HepG2 (cell line): ENCODE results near the gene ZMIZ1. TPM values are rescaled to one million over a fixed set of nuclear protein-coding genes. Genes with fewer than 3 reads are reported as not detected.

Experiments
- ATAC-seq: fragments of 200-7000 bp; cut with Tn5 transposase; 3 replicates; pipeline ENCODE4 v1.9.1; 2020; ENCODE audit warnings: mild to moderate bottlenecking, moderate library complexity
- BruUV-seq: library from RNA; stranded (reverse); fragments of 400-500 nt; replicated peaks from 2 replicates; lab custom pipeline; 2021; lab: Mats Ljungman, UMichigan
- CTCF ChIA-PET: fragments of 300-600 bp; formaldehyde crosslinking; extraction: SDS; loops from one replicate; lab custom pipeline; 2021; ENCODE audit warnings: low total read pairs, inconsistent platforms, low intra/inter-chr PET ratio; lab: Yijun Ruan, JAX
- POLR2A ChIA-PET: fragments of 350-600 bp; sonication (Branson Sonifier 250); formaldehyde crosslinking; loops from one replicate; lab custom pipeline; 2020; ENCODE audit warnings: antibody characterized with exemption, inconsistent platforms; lab: Yijun Ruan, JAX
- DNase-seq: peaks from one replicate; pipeline ENCODE4 v3.0.0-alpha.2; 2015; ENCODE audit warnings: low spot score
- FAIRE-seq: peaks from 3 replicates; lab custom pipeline; 2011; peaks lifted over from hg19 to GRCh38; lab: Jason Lieb, UNC
- H2AFZ ChIP-seq: one replicate; pipeline ENCODE4 v1.6.1; 2011; ENCODE audit warnings: low read length, inconsistent platforms
- H3K27ac ChIP-seq: fragments of 300-600 bp; 3 replicates; pipeline ENCODE4 v1.8.0; 2011; ENCODE audit warnings: mixed run types, mild to moderate bottlenecking, mixed read lengths, low read length, inconsistent platforms; ENCODE audit not compliant: insufficient read depth; ENCODE audit errors: extremely low read length
- H3K27me3 ChIP-seq, 2 experiments: fragments of 200-600 bp in 1 of 2; 2 replicates in 1 of 2; 3 replicates in 1 of 2; pipeline versions ENCODE4 v1.6.0 to v1.8.0; 2011; ENCODE audit warnings: low read length in 2 of 2, mild to moderate bottlenecking in 2 of 2, moderate library complexity in 2 of 2, inconsistent platforms in 1 of 2; ENCODE audit not compliant: insufficient read depth in 2 of 2, control insufficient read depth in 1 of 2
- H3K36me3 ChIP-seq, 2 experiments: fragments of 200-600 bp in 1 of 2; replicated peaks in 1 of 2; 2 replicates in 1 of 2; 3 replicates in 1 of 2; pipeline versions ENCODE4 v1.5.1 to v1.8.0; 2011; ENCODE audit warnings: low read length in 2 of 2, inconsistent platforms in 1 of 2; ENCODE audit not compliant: insufficient read depth in 2 of 2, control insufficient read depth in 1 of 2
- H3K4me1 ChIP-seq: 2 replicates; pipeline ENCODE4 v1.5.1; 2012; ENCODE audit warnings: low read length, inconsistent platforms; ENCODE audit not compliant: insufficient read depth
- H3K4me2 ChIP-seq: 2 replicates; pipeline ENCODE4 v1.6.0; 2011; ENCODE audit warnings: low read depth, low read length, inconsistent platforms
- H3K4me3 ChIP-seq, 3 experiments: fragments of 200-600 bp in 1 of 3; sonication (generic), shearing (Covaris generic) in 1 of 3; replicated peaks in 1 of 3; 2 replicates each; pipeline ENCODE4 v1.5.1; 2011 to 2016; ENCODE audit warnings: low read length in 3 of 3, inconsistent platforms in 2 of 3, low read depth in 2 of 3, mild to moderate bottlenecking in 2 of 3, control low read depth in 1 of 3, mixed read lengths in 1 of 3; ENCODE audit not compliant: insufficient read depth in 1 of 3
- H3K79me2 ChIP-seq: one replicate; pipeline ENCODE4 v1.6.1; 2011; ENCODE audit warnings: low read length, inconsistent platforms; ENCODE audit not compliant: insufficient read depth
- H3K9ac ChIP-seq: 2 replicates; pipeline ENCODE4 v1.6.0; 2011; ENCODE audit warnings: mild to moderate bottlenecking, low read depth, low read length, inconsistent platforms; ENCODE audit not compliant: insufficient read depth
- H3K9me3 ChIP-seq: 2 replicates; pipeline ENCODE4 v1.5.1; 2012; ENCODE audit warnings: mild to moderate bottlenecking, low read length
- H4K20me1 ChIP-seq: 2 replicates; pipeline ENCODE4 v1.6.0; 2011; ENCODE audit warnings: inconsistent platforms, mild to moderate bottlenecking, low read length, moderate library complexity; ENCODE audit not compliant: insufficient read depth
- AKAP8 ChIP-seq: sonication (generic); formaldehyde crosslinking; IDR thresholded peaks from 2 replicates; pipeline ENCODE4 v1.5.1; 2020; ENCODE audit warnings: mild to moderate bottlenecking, missing genetic modification reagents
- CENPX ChIP-seq: sonication (generic); formaldehyde crosslinking; IDR thresholded peaks from 2 replicates; pipeline ENCODE4 v1.9.0; 2021; ENCODE audit warnings: mild to moderate bottlenecking, missing genetic modification reagents, moderate library complexity
- HCFC1 ChIP-seq: fragments of 150-350 bp; IDR thresholded peaks from 2 replicates; pipeline ENCODE4 v1.6.1; 2014; ENCODE audit warnings: low read depth, low read length
- NR2F2 ChIP-seq: IDR thresholded peaks from 2 replicates; pipeline ENCODE4 v1.6.1; 2012; ENCODE audit warnings: low read depth, inconsistent platforms, borderline replicate concordance
- STAT5B ChIP-seq: sonication (generic); formaldehyde crosslinking; IDR thresholded peaks from 2 replicates; pipeline ENCODE4 v1.4.0; 2020; ENCODE audit warnings: missing genetic modification reagents
- SUZ12 ChIP-seq: fragments of 150-350 bp; IDR thresholded peaks from 2 replicates; pipeline ENCODE4 v1.6.1; 2014; ENCODE audit warnings: low read depth, low read length
- ZBTB42 ChIP-seq: sonication (generic); formaldehyde crosslinking; IDR thresholded peaks from 2 replicates; pipeline ENCODE4 v1.5.0; 2020; ENCODE audit warnings: mild to moderate bottlenecking, missing genetic modification reagents
- ZNF20 ChIP-seq: sonication (generic); formaldehyde crosslinking; IDR thresholded peaks from 2 replicates; pipeline ENCODE4 v1.4.0; 2020; ENCODE audit warnings: mild to moderate bottlenecking, moderate library complexity, missing genetic modification reagents
- ZNF24 ChIP-seq: fragments of 450-650 bp; IDR thresholded peaks from 2 replicates; pipeline ENCODE4 v1.6.1; 2017; ENCODE audit warnings: antibody characterized with exemption, mild to moderate bottlenecking
- ZNF746 ChIP-seq: sonication (generic); formaldehyde crosslinking; IDR thresholded peaks from 2 replicates; pipeline ENCODE4 v1.8.0; 2022; ENCODE audit warnings: mild to moderate bottlenecking, missing genetic modification reagents
- WGBS: methylation state at CpG from one replicate; pipeline ENCODE4 v1.1.6; 2017; ENCODE audit warnings: low lambda C conversion rate; 5-methylcytosine and 5-hydroxymethylcytosine counted together
- in situ Hi-C: cut with HindIII; loops from 2 replicates; pipeline ENCODE4 v1.10.0; 2017; ENCODE audit warnings: low pct_unique_long_range_greater_than_20kb; ENCODE audit not compliant: extremely low pct_ligation_motif_present
- intact Hi-C: fragments of 100-400 bp; cut with micrococcal nuclease; formaldehyde crosslinking; loops from one replicate; pipeline ENCODE4 v1.10.0; 2022; ENCODE audit not compliant: unreplicated experiment
- polyA plus RNA-seq, 8 experiments: library from polyadenylated mRNA; depleted of rRNA in 3 of 8; stranded (reverse) in 7 of 8; unstranded in 1 of 8; fragments of >200 nt; fragmentation: Illumina TruSeq in 4 of 8; extraction: Trizol in 4 of 8; gene quantifications; 2 replicates each; pipeline versions ENCODE4 v1.2.1 to v1.2.3, GENCODE V29; 2011 to 2016; ENCODE audit warnings: low read depth in 4 of 8, missing spikeins in 1 of 8, mixed read lengths in 1 of 8; ENCODE audit not compliant: insufficient read depth in 1 of 8
- total RNA-seq, 5 experiments: library from RNA; depleted of rRNA; stranded (reverse); fragments of >200 nt; fragmentation: Illumina TruSeq; extraction: Trizol; gene quantifications; 2 replicates each; pipeline ENCODE4 v1.2.3, GENCODE V29; 2016; ENCODE audit warnings: low read depth in 1 of 5
- TF ChIP-seq, protein P1 (sequence below): sonication (generic); formaldehyde crosslinking; conservative IDR thresholded peaks from 2 replicates; pipeline ENCODE4 v1.8.0; 2022; ENCODE audit warnings: missing genetic modification reagents
- TF ChIP-seq, protein P2 (sequence below): sonication (generic); formaldehyde crosslinking; IDR thresholded peaks from 2 replicates; pipeline ENCODE4 v1.8.0; 2022; ENCODE audit warnings: mild to moderate bottlenecking, missing genetic modification reagents, borderline replicate concordance
- TF ChIP-seq, protein P3 (sequence below): sonication (generic); formaldehyde crosslinking; IDR thresholded peaks from 2 replicates; pipeline ENCODE4 v1.5.0; 2020; ENCODE audit warnings: missing genetic modification reagents
- TF ChIP-seq, protein P4 (sequence below): sonication (generic); formaldehyde crosslinking; IDR thresholded peaks from 2 replicates; pipeline ENCODE4 v1.8.1; 2023; ENCODE audit warnings: mild to moderate bottlenecking, moderate library complexity, missing genetic modification reagents

The ZMIZ1 gene
- total and polyA plus RNA-seq, 2 of the 13 experiments (the other 11 are each of a cell fraction or from before 2014, with no cell fraction given): 5.3 to 10.2 TPM

DNA sequence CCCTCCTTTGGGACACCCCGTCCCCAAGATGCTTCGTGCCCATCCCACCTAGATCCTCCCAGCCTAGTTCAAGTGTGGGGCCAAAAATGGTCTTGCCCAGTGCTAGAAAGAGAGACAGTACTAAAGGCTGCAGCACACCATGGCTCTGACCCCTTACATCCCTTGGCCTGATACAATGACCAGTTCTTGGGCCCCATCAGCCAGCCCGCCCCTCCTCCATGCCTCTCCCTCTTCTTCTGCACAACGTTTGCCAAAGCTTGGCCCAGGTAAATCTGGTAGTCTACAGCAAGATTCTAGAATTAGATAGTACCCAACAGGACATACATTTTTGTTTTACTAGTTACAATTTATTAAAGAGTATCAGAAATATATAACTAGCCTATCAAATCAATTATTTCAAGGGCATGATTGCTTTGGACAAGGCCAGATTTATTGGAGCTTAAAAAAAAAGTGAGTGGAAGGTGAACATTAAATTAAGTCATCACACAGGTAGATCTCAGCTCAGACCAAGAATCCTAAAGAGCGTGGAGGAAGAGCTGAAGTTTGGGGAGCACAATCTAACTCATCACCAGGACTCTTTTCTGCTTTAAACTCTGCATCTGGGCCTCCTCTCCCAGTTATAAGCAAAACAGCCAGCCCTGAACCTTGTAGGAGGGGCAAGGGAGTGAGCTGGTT, 69.8 kb downstream of the ZMIZ1 start:
- no peak overlapping the region for H3K9ac ChIP-seq
- no peak for ATAC-seq
- H3K27ac ChIP-seq: no peak overlapping the region
- H3K4me2 ChIP-seq: no peak overlapping the region
- peaks cover 28% of the 10 kb centered on the region for H3K4me1 ChIP-seq
- H3K9me3 ChIP-seq: no peaks in the 10 kb centered on the region
- ChIA-PET POLR2A (no interaction called here), CTCF (no interaction called here)
- no TSS peak for BruUV-seq
- in situ Hi-C loops: no loop called here
- H4K20me1 ChIP-seq: peaks cover 14% of the 10 kb centered on the region; the same call in 1 of the 2 replicates
- TF ChIP-seq HCFC1 (no peak), ZNF20 (CRISPR knock-in tag) (no peak), ZNF24 (no peak), SUZ12 (no peak), ZBTB42 (no peak), CENPX (CRISPR knock-in tag) (no peak), AKAP8 (no peak), STAT5B (CRISPR knock-in tag) (no peak), ZNF746 (CRISPR knock-in tag) (no peak), NR2F2 (no peak)
- TF ChIP-seq, protein P1, sequence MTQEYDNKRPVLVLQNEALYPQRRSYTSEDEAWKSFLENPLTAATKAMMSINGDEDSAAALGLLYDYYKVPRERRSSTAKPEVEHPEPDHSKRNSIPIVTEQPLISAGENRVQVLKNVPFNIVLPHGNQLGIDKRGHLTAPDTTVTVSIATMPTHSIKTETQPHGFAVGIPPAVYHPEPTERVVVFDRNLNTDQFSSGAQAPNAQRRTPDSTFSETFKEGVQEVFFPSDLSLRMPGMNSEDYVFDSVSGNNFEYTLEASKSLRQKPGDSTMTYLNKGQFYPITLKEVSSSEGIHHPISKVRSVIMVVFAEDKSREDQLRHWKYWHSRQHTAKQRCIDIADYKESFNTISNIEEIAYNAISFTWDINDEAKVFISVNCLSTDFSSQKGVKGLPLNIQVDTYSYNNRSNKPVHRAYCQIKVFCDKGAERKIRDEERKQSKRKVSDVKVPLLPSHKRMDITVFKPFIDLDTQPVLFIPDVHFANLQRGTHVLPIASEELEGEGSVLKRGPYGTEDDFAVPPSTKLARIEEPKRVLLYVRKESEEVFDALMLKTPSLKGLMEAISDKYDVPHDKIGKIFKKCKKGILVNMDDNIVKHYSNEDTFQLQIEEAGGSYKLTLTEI: no peak
- TF ChIP-seq, protein P2, sequence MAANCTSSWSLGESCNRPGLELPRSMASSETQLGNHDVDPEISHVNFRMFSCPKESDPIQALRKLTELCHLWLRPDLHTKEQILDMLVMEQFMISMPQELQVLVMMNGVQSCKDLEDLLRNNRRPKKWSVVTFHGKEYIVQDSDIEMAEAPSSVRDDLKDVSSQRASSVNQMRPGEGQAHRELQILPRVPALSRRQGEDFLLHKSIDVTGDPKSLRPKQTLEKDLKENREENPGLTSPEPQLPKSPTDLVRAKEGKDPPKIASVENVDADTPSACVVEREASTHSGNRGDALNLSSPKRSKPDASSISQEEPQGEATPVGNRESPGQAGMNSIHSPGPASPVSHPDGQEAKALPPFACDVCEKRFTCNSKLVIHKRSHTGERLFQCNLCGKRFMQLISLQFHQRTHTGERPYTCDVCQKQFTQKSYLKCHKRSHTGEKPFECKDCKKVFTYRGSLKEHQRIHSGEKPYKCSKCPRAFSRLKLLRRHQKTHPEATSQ: no peak
- TF ChIP-seq, protein P3, sequence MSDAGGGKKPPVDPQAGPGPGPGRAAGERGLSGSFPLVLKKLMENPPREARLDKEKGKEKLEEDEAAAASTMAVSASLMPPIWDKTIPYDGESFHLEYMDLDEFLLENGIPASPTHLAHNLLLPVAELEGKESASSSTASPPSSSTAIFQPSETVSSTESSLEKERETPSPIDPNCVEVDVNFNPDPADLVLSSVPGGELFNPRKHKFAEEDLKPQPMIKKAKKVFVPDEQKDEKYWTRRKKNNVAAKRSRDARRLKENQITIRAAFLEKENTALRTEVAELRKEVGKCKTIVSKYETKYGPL: no peak
- TF ChIP-seq, protein P4, sequence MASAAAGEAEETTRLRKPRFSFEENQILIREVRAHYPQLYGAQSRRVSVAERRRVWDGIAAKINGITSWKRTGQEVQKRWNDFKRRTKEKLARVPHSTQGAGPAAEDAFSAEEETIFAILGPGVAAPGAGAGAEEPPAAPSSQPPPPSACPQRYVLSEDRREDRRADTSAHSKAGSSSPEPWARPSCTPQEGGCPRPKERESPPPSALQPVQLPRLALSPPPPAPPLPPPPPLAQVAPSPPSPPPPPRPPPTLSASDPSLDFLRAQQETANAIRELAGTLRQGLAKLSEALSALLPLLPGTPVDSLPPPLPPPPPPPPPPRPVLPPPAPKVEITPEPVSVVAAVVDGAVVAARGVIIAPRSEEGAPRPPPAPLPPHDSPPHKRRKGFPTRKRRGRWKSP (CRISPR knock-in tag): no peak
- no peak for DNase-seq
- intact Hi-C loops: no loop called here
- peaks cover 24% of the 10 kb centered on the region for H3K79me2 ChIP-seq
- no peak overlapping the region for H3K4me3 ChIP-seq
- WGBS: 92% methylated on average over 5 of the region's 5 CpGs
- FAIRE-seq: no peak
- no peaks in the 10 kb centered on the region for H3K27me3 ChIP-seq
- no peak overlapping the region for H2AFZ ChIP-seq
- H3K36me3 ChIP-seq: peaks cover 43 to 88% of the 10 kb centered on the region in 2 experiments
